HL-60 (cell line): Measurements from ENCODE around the gene PRPS2.

Experiments
- GABPA ChIP-seq: IDR thresholded peaks from 2 replicates; pipeline ENCODE4 v1.6.1; 2012; ENCODE audit warnings: low read depth
- POLR2AphosphoS5 ChIP-seq: IDR thresholded peaks from 2 replicates; pipeline ENCODE4 v1.6.1; 2012; ENCODE audit warnings: low read depth
- SPI1 ChIP-seq: IDR thresholded peaks from 2 replicates; pipeline ENCODE4 v1.6.1; 2012; ENCODE audit warnings: low read depth, mild to moderate bottlenecking, borderline replicate concordance
- TF ChIP-seq, protein P1 (sequence below): IDR thresholded peaks from one replicate; pipeline ENCODE4 v1.5.1; 2011; ENCODE audit warnings: low read length, control low read depth, inconsistent platforms; ENCODE audit not compliant: insufficient read depth
- TF ChIP-seq, protein P2 (sequence below): IDR thresholded peaks from 2 replicates; pipeline ENCODE4 v1.6.1; 2012; ENCODE audit warnings: low read depth; ENCODE audit not compliant: insufficient replicate concordance

DNA sequence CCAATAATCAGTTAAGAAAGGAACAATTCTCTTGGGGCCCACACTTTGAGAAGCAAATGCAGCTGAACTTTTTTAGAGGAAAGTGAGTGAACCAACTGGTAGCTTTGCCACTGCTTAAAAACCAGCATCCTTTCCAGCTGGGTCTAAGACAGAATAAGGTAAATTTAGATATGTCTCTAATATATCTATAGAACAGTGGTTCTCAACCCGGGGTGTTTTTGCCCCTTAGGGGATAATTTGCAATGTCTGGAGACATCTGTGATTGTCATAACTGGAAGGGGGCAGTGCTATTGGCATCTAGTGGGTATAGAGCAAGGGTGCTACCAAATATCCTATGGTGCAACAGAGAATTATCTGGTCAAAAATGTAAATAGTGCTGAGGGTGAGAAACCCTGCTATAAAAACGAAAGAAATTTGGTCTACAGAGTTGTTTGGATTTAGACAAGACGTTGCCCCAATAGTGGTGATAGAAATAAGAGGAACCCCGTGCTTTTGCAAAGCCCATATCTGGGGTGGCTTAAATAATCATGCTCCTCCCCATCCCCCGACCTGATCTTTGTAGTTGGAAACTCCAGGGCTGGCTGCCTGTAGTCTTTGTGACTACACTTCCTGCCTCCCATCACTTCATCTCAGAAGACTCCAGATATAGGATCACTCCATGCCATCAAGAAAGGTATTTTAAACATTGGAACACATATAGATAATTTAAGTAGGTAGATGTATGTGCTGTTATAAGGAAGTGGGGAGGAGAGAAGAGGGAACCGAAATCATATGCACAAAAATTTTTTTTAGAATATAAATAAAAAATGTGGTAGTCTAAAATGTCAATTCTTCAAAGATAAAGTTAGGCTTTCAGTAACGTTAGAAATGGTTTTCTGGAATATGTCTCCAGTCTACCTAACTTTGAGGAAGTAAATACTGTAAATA is 75.5 kb downstream of the PRPS2 start, which contains the start of gene TLR7:
- TF ChIP-seq, protein P1, sequence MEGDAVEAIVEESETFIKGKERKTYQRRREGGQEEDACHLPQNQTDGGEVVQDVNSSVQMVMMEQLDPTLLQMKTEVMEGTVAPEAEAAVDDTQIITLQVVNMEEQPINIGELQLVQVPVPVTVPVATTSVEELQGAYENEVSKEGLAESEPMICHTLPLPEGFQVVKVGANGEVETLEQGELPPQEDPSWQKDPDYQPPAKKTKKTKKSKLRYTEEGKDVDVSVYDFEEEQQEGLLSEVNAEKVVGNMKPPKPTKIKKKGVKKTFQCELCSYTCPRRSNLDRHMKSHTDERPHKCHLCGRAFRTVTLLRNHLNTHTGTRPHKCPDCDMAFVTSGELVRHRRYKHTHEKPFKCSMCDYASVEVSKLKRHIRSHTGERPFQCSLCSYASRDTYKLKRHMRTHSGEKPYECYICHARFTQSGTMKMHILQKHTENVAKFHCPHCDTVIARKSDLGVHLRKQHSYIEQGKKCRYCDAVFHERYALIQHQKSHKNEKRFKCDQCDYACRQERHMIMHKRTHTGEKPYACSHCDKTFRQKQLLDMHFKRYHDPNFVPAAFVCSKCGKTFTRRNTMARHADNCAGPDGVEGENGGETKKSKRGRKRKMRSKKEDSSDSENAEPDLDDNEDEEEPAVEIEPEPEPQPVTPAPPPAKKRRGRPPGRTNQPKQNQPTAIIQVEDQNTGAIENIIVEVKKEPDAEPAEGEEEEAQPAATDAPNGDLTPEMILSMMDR: no peak
- TF ChIP-seq POLR2AphosphoS5 (no peak), SPI1 (no peak), GABPA (no peak)
- TF ChIP-seq, protein P2, sequence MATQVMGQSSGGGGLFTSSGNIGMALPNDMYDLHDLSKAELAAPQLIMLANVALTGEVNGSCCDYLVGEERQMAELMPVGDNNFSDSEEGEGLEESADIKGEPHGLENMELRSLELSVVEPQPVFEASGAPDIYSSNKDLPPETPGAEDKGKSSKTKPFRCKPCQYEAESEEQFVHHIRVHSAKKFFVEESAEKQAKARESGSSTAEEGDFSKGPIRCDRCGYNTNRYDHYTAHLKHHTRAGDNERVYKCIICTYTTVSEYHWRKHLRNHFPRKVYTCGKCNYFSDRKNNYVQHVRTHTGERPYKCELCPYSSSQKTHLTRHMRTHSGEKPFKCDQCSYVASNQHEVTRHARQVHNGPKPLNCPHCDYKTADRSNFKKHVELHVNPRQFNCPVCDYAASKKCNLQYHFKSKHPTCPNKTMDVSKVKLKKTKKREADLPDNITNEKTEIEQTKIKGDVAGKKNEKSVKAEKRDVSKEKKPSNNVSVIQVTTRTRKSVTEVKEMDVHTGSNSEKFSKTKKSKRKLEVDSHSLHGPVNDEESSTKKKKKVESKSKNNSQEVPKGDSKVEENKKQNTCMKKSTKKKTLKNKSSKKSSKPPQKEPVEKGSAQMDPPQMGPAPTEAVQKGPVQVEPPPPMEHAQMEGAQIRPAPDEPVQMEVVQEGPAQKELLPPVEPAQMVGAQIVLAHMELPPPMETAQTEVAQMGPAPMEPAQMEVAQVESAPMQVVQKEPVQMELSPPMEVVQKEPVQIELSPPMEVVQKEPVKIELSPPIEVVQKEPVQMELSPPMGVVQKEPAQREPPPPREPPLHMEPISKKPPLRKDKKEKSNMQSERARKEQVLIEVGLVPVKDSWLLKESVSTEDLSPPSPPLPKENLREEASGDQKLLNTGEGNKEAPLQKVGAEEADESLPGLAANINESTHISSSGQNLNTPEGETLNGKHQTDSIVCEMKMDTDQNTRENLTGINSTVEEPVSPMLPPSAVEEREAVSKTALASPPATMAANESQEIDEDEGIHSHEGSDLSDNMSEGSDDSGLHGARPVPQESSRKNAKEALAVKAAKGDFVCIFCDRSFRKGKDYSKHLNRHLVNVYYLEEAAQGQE: no peak
